Measurements from ENCODE around the gene SERHL2.
A peak's percentile ranks its signal among the peaks of the same experiment; 100 is the strongest.
"Not testable (repeated sequence)": the region's sequence is repeated elsewhere in the genome, so short reads cannot be mapped to it uniquely, and the experiment has no call there.

The SERHL2 gene

DNA sequence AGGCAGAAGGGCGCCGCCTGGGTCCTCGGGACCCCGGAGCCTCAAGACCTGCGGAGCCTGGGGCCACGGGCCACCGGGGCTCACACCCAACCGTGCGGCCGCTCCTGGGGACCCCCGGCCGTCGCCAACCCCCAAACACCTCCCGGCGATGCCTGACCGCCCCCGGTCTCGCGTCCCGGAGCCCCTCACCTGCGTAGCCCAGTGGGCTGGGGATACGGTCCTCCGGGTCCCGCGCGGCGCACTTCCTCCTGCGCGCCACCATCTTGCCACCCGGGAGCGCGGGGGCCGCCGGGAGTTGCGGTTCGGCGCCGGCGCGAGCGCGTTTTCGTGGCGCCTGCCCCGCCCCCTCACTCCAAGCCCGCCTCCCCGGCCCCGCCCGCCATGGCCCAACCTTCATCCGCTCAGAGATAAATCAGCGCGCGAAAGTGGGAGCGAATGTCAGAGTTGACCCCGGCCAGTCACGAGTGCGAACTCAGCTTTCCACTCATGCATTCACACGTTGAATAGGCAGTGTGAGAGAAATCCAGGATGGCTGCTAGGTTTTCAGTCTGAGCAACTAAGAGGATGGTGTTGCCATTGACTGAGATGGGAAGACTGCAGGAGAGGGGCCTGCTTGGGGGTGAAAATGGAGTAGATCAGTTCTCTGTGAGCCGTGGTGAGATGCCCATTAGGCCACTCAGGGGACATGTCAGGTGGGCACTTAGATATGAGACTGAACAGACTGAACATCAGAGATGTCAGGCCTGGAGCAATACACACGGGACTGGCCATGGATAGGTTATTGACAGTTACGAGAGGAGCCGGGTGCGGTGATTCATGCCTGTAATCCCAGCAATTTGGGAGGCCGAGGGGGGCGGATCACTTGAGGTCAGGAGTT, 34.0 kb upstream of the SERHL2 start, which contains the start of gene RRP7A:
RRP7A (minus strand) TSS at position 272 of the 877 bp plus-strand sequence; CDS start at position 262, 10 bp downstream.
- TF ChIP-seq, protein P1, sequence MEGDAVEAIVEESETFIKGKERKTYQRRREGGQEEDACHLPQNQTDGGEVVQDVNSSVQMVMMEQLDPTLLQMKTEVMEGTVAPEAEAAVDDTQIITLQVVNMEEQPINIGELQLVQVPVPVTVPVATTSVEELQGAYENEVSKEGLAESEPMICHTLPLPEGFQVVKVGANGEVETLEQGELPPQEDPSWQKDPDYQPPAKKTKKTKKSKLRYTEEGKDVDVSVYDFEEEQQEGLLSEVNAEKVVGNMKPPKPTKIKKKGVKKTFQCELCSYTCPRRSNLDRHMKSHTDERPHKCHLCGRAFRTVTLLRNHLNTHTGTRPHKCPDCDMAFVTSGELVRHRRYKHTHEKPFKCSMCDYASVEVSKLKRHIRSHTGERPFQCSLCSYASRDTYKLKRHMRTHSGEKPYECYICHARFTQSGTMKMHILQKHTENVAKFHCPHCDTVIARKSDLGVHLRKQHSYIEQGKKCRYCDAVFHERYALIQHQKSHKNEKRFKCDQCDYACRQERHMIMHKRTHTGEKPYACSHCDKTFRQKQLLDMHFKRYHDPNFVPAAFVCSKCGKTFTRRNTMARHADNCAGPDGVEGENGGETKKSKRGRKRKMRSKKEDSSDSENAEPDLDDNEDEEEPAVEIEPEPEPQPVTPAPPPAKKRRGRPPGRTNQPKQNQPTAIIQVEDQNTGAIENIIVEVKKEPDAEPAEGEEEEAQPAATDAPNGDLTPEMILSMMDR (conservative IDR thresholded peaks at IDR 0.05; ENCODE audit: low read depth, low read length): no peak
- no peak for DNase-seq (ENCODE audit: low read depth)
- peak within 1 kb of the TSS; percentile 65 for H3K4me3 ChIP-seq (ENCODE audit: low read length)

DNA sequence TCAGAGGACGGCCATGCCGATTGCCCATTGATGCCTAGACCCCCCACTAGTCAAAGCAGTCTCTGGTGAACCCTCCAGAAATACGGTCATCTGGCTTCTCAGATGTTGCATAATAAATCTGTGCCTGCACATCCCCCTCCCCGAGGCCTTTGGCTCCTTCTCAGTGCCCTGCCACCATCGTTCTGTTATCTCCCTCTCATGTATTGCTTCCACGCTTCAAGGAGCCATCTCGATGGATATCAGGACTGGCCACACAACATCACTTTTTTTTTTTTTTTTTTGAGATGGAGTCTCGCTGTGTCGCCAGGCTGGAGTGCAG, 32.6 kb upstream of the SERHL2 start:
- H3K4me3 ChIP-seq (ENCODE audit: low read length): no peak overlapping the region
- DNase-seq (ENCODE audit: low read depth): no peak
- TF ChIP-seq, protein P1 (conservative IDR thresholded peaks at IDR 0.05; ENCODE audit: low read depth, low read length): no peak

DNA sequence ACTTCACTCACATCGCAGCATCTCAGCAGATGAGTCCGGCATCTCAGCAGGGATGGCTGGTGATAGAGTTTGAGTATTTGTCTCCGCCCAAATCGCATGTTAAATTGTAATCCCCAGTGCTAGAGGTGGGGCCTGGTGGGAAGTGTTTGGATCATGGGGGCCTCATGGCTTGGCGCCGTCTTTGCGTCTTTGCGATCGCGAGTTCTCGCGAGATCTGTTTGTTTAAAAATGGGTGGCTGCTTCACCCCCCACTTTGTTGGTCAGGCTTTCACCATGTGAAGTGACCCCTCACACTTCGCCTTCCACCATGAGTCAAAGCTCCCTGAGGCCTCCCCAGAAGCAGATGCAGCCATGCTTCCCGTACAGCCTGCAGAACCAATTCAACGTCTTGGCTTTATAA, 31.2 kb upstream of the SERHL2 start:
- DNase-seq (ENCODE audit: low read depth): no peak
- H3K4me3 ChIP-seq (ENCODE audit: low read length): no peak overlapping the region
- TF ChIP-seq, protein P1 (conservative IDR thresholded peaks at IDR 0.05; ENCODE audit: low read depth, low read length): no peak

DNA sequence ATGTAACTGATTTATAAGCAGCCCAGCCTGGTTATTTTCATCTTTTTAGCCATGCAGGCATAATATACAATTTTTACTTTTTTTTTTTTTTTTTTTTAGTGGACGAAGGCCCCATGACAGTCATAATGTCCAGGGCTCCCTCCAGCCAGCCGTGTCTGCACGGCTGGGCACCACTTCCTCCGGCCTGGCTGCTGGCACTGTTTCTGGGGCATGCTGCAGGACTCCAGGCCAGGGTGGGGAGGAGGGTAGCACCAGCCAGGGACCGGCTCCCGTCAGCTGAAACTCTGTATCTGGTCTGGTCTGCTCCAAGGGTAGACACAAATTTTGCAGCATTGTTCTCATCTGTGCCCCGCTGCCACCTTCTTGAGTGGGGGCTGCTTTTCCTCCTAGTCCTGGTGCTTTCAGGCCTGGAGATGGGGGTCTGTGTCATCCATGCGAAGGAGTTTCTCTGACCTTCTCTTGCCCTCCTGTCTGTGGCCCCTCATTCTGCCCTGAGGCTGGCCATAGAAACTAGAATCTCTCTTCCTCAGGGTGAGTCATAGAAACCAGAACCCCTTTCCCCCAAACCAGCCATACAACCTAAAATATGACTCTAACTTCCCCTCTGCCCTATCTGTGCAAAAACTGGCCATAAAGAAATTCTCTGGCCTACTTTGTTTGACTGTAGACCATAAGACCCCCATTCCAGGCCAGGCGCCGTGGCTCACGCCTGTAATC, 25.0 kb upstream of the SERHL2 start:
- TF ChIP-seq, protein P1 (conservative IDR thresholded peaks at IDR 0.05; ENCODE audit: low read depth, low read length): no peak
- H3K4me3 ChIP-seq (ENCODE audit: low read length): no peak overlapping the region
- DNase-seq (ENCODE audit: low read depth): no peak

DNA sequence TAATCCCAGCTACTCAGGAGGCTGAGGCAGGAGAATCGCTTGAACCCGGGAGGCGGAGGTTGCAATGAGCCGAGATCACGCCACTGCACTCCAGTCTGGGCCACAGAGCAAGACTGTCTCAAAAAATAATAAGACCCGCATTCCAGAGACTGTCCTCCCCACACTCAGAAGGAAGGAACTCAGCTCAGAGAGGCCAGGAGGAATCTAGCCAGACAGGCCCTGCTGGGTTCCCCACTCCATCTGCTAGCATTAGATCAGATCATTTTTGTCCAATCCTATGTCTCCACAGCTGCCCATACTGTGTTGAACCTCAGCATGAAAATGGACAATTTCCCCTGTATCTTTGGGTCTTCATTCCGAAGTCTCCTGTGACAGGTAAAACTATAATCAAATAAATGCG, 24.3 kb upstream of the SERHL2 start:
- not testable (repeated sequence) for H3K4me3 ChIP-seq (ENCODE audit: low read length); DNase-seq (ENCODE audit: low read depth)

DNA sequence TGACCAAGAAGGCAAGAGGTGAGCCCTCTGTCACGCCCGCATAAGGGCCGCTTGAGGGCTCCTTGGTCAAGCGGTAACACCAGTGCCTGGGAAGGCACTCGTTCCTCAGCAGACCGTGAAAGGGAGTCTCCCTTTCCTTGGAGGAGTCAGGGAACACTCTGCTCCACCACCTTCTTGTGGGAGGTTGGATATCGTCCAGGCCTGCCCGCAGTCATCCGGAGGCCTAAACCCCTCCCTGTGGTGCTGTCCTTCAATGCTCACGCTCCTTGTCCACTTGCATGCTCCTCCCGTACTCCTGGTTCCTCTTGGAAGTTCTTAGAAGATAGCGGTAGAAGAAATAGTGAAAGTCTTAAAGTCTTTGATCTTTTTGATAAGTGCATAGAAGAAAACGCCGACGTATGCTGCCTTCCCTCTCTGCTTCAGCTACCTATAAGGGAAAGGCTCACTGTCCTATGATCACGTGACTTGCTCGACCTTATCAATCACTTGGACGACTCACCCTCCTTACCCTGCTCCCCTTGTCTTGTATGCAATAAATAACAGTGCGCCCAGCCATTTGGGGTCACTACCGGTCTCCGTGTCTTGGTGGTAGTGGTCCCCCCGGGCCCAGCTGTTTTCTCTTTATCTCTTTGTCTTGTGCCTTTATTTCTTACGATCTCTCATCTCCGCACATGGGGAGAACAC, 22.2 kb upstream of the SERHL2 start:
- DNase-seq (ENCODE audit: low read depth); H3K4me3 ChIP-seq (ENCODE audit: low read length): not testable (repeated sequence)

DNA sequence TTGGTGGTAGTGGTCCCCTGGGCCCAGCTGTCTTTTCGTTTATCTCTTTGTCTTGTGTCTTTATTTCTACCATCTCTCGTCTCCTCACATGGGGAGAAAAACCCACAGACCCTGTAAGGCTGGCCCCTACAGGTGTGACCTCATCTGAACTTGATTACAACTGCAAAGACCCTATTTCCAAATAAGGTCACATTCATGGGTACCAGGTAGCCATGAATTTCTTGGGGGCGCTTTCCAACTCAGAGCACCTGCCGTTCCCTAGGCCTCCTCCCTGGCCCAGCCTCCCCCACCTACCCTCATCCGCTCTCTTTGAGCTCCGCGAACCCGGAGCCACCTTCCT, 20.1 kb upstream of the SERHL2 start:
- TF ChIP-seq, protein P1 (conservative IDR thresholded peaks at IDR 0.05; ENCODE audit: low read depth, low read length): no peak
- DNase-seq (ENCODE audit: low read depth): no peak
- no peak overlapping the region for H3K4me3 ChIP-seq (ENCODE audit: low read length)

DNA sequence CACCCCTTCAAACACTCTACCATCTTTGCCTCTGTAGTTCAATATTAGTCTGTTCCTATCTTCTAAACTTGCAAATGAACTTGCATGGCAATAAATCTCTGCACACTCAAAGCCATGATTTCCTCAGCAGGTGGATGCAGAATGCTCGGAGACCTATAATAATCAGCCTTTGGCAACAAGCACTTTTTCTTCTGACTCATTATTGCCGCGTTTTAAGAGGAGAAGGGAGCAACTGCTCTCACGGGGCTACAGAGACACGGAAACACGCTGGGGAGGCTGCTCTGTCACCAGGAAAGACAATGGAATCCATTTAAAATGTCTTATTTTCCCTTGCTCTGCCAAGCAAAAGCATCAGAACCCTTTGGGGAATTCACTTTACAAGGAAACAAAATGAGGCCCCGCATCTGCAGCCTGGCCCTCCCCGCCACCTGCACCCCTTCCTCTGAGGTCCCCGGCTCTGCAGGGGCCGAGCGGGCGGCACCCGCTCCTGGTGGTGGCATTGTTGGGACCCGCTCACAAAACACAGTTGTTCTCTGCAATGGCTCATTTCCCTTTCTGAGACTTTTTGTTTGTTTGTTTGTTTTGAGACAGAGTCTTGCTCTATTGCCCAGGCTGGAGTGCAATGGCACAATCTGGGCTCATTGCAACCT, 18.5 kb upstream of the SERHL2 start:
- not testable (repeated sequence) for DNase-seq (ENCODE audit: low read depth)

More for the DNA sequence above, 18.5 kb upstream of the SERHL2 start:
- H3K4me3 ChIP-seq (ENCODE audit: low read length): not testable (repeated sequence)

All from retinal pigment epithelial cell (primary cell).